Measurements from ENCODE around the gene HSPB3. TPM values are rescaled to one million over a fixed set of nuclear protein-coding genes. Genes with fewer than 3 reads are reported as not detected.
"Not testable (repeated sequence)": the region's sequence is repeated elsewhere in the genome, so short reads cannot be mapped to it uniquely, and the experiment has no call there.

HSPB3 gene
- total RNA-seq, 2 experiments from 2014 or later: not detected

- H3K4me1 Mint-ChIP-seq (ENCODE audit: low read depth); H3K4me3 Mint-ChIP-seq; H3K9me3 Mint-ChIP-seq; DNase-seq; H3K27me3 Mint-ChIP-seq; H3K36me3 Mint-ChIP-seq; H3K27ac Mint-ChIP-seq: not testable (repeated sequence)
- CTCF ChIA-PET: interaction anchor here (0.7 to 4.7 kb wide), 42 partner anchors 9 to 785 kb away, joined by 3 to 31 read pairs (median 4); partner anchors contain the start of gene SNX18
- intact Hi-C loops (cut with micrococcal nuclease): loop anchor here (1.0 to 2.0 kb wide), 2 partner anchors 46 to 247 kb away; no protein-coding TSS in a partner anchor
- POLR2A ChIA-PET: interaction anchor here (0.6 kb wide), 1 partner anchor 200 kb away, joined by 3 read pairs; no protein-coding TSS in a partner anchor
Measured at GRCh38 chr5:54489648-54489979, 34.1 kb downstream of the HSPB3 start.

- CTCF ChIA-PET: interaction anchor here (1.1 kb wide), 1 partner anchor 61 kb away, joined by 3 read pairs; no protein-coding TSS in a partner anchor
- H3K4me1 Mint-ChIP-seq (ENCODE audit: low read depth): no peaks in the 10 kb centered on the region
- no peaks in the 10 kb centered on the region for H3K9me3 Mint-ChIP-seq
- H3K27ac Mint-ChIP-seq: no peak overlapping the region
- no peak overlapping the region for H3K4me3 Mint-ChIP-seq
- peaks cover 2% of the 10 kb centered on the region for H3K27me3 Mint-ChIP-seq
- POLR2A ChIA-PET: no interaction called here
- no peak for DNase-seq
- intact Hi-C loops (cut with micrococcal nuclease): no loop called here
- no peaks in the 10 kb centered on the region for H3K36me3 Mint-ChIP-seq
Measured at GRCh38 chr5:54491326-54491725, 35.8 kb downstream of the HSPB3 start.

- DNase-seq: no peak
- intact Hi-C loops (cut with micrococcal nuclease): no loop called here
- H3K27me3 Mint-ChIP-seq: peaks cover 4% of the 10 kb centered on the region
- no peaks in the 10 kb centered on the region for H3K36me3 Mint-ChIP-seq
- ChIA-PET POLR2A (no interaction called here), CTCF (interaction anchor here (0.9 to 1.1 kb wide), 2 partner anchors 61 to 248 kb away, joined by 3 read pairs; no protein-coding TSS in a partner anchor)
- no peak overlapping the region for H3K4me3 Mint-ChIP-seq
- H3K4me1 Mint-ChIP-seq (ENCODE audit: low read depth): no peaks in the 10 kb centered on the region
- H3K9me3 Mint-ChIP-seq: no peaks in the 10 kb centered on the region
- H3K27ac Mint-ChIP-seq: no peak overlapping the region
Measured at GRCh38 chr5:54492178-54492577, 36.7 kb downstream of the HSPB3 start.

- intact Hi-C loops (cut with micrococcal nuclease): no loop called here
- Mint-ChIP-seq H3K4me3 (no peak overlapping the region), H3K27me3 (peaks cover 10% of the 10 kb centered on the region), H3K9me3 (peaks cover 14% of the 10 kb centered on the region), H3K4me1 (ENCODE audit: low read depth) (no peaks in the 10 kb centered on the region), H3K27ac (no peak overlapping the region), H3K36me3 (no peaks in the 10 kb centered on the region)
- no peak for DNase-seq
- ChIA-PET CTCF (interaction anchor here (1.3 kb wide), 1 partner anchor 75 kb away, joined by 3 read pairs; no protein-coding TSS in a partner anchor), POLR2A (no interaction called here)
Measured at GRCh38 chr5:54495027-54495426, 39.5 kb downstream of the HSPB3 start.

Other genes with a start within 250 kb of the HSPB3 start
- gene ARL15, start 145.1 kb upstream of the HSPB3 start, total RNA-seq: 1 to 10 TPM; 4.5 to 5.5 TPM
- gene SNX18, start 62.1 kb downstream of the HSPB3 start, total RNA-seq: 1 to 10 TPM; 8.5 to 8.7 TPM

All from activated CD4-positive, alpha-beta memory T cell treated with anti-CD3 and anti-CD28 coated beads for 36 hours (primary cell).